Measurements from ENCODE around the gene CAPS. TPM values are rescaled to one million over a fixed set of nuclear protein-coding genes. Genes with fewer than 3 reads are reported as not detected.
"Not testable (repeated sequence)": the region's sequence is repeated elsewhere in the genome, so short reads cannot be mapped to it uniquely, and the experiment has no call there.

CAPS gene
- total and polyA plus RNA-seq, 2 experiments from 2014 or later: 15.5 to 17.8 TPM

- peaks cover 73% of the 10 kb centered on the region for H3K4me1 ChIP-seq (ENCODE audit: insufficient read depth)
- no peaks in the 10 kb centered on the region for H3K9me2 ChIP-seq (replicated peaks; ENCODE audit: insufficient read depth)
- 50% methylated on average over 29 of the region's 29 CpGs for WGBS (ENCODE audit: low lambda C conversion rate, missing lambda C conversion rate)
- no peaks in the 10 kb centered on the region for H3K27me3 ChIP-seq
- no peaks in the 10 kb centered on the region for H3K9me3 ChIP-seq (ENCODE audit: low read depth)
- no peak overlapping the region for H2AFZ ChIP-seq
- H3K79me2 ChIP-seq: peaks cover 96% of the 10 kb centered on the region
- H3K27ac ChIP-seq: peak overlapping the region; percentile 93
- H4K20me1 ChIP-seq (ENCODE audit: insufficient read depth, poor library complexity, severe bottlenecking): peaks cover 74% of the 10 kb centered on the region
- TF ChIP-seq CTCF (IDR thresholded peaks at IDR 0.05; ENCODE audit: poor library complexity) (no peak), EZH2phosphoT487 (IDR thresholded peaks at IDR 0.05; ENCODE audit: low read depth, severe bottlenecking, unreplicated experiment) (no peak), EZH2 (IDR thresholded peaks at IDR 0.05; ENCODE audit: borderline replicate concordance) (no peak)
- H3K36me3 ChIP-seq (replicated peaks; ENCODE audit: insufficient read depth, low read depth): no peaks in the 10 kb centered on the region
- peak overlapping the region; percentile 70 for H3K4me2 ChIP-seq
- peak; percentile 83 for DNase-seq (ENCODE audit: low spot score)
- H3K4me3 ChIP-seq: no peak overlapping the region
Measured at GRCh38 chr19:5961969-5962945, 48.2 kb downstream of the CAPS start.

GRCh38 chr19:5963259-5963658 is 49.2 kb downstream of the CAPS start:
- Histone ChIP-seq H3K79me2 (peaks cover 94% of the 10 kb centered on the region), H3K4me2 (peak overlapping the region; percentile 70), H4K20me1 (ENCODE audit: insufficient read depth, poor library complexity, severe bottlenecking) (peaks cover 72% of the 10 kb centered on the region), H3K4me1 (ENCODE audit: insufficient read depth) (peaks cover 71% of the 10 kb centered on the region), H3K27ac (peak overlapping the region; percentile 93)
- H3K36me3 ChIP-seq (replicated peaks; ENCODE audit: insufficient read depth, low read depth); H2AFZ ChIP-seq; H3K4me3 ChIP-seq; DNase-seq (ENCODE audit: low spot score); H3K9me3 ChIP-seq (ENCODE audit: low read depth); H3K27me3 ChIP-seq; H3K9me2 ChIP-seq (replicated peaks; ENCODE audit: insufficient read depth): not testable (repeated sequence)
- WGBS (ENCODE audit: low lambda C conversion rate, missing lambda C conversion rate): 84% methylated on average over 6 of the region's 6 CpGs

GRCh38 chr19:5963855-5964254 is 49.8 kb downstream of the CAPS start:
- H3K4me1 ChIP-seq (ENCODE audit: insufficient read depth): peaks cover 71% of the 10 kb centered on the region
- peaks cover 94% of the 10 kb centered on the region for H3K79me2 ChIP-seq
- peak overlapping the region; percentile 93 for H3K27ac ChIP-seq
- no peak overlapping the region for H3K4me3 ChIP-seq
- 96% methylated on average over 7 of the region's 7 CpGs for WGBS (ENCODE audit: low lambda C conversion rate, missing lambda C conversion rate)
- TF ChIP-seq EZH2 (IDR thresholded peaks at IDR 0.05; ENCODE audit: borderline replicate concordance): no peak
- no peak for TF ChIP-seq EZH2phosphoT487 (IDR thresholded peaks at IDR 0.05; ENCODE audit: low read depth, severe bottlenecking, unreplicated experiment)
- TF ChIP-seq CTCF (IDR thresholded peaks at IDR 0.05; ENCODE audit: poor library complexity): no peak
- no peak for DNase-seq (ENCODE audit: low spot score)
- no peak overlapping the region for H2AFZ ChIP-seq
- no peaks in the 10 kb centered on the region for H3K9me3 ChIP-seq (ENCODE audit: low read depth)
- H3K27me3 ChIP-seq: no peaks in the 10 kb centered on the region
- no peak overlapping the region for H3K4me2 ChIP-seq
- peaks cover 72% of the 10 kb centered on the region for H4K20me1 ChIP-seq (ENCODE audit: insufficient read depth, poor library complexity, severe bottlenecking)
- no peaks in the 10 kb centered on the region for H3K9me2 ChIP-seq (replicated peaks; ENCODE audit: insufficient read depth)
- no peaks in the 10 kb centered on the region for H3K36me3 ChIP-seq (replicated peaks; ENCODE audit: insufficient read depth, low read depth)

GRCh38 chr19:5964816-5965565 is 50.9 kb downstream of the CAPS start:
- Histone ChIP-seq H4K20me1 (ENCODE audit: insufficient read depth, poor library complexity, severe bottlenecking) (peaks cover 73% of the 10 kb centered on the region), H3K9me2 (replicated peaks; ENCODE audit: insufficient read depth) (no peaks in the 10 kb centered on the region), H3K36me3 (replicated peaks; ENCODE audit: insufficient read depth, low read depth) (no peaks in the 10 kb centered on the region), H3K4me2 (no peak overlapping the region), H3K4me1 (ENCODE audit: insufficient read depth) (peaks cover 72% of the 10 kb centered on the region), H3K4me3 (no peak overlapping the region), H3K9me3 (ENCODE audit: low read depth) (no peaks in the 10 kb centered on the region), H3K27me3 (no peaks in the 10 kb centered on the region), H3K79me2 (peaks cover 94% of the 10 kb centered on the region), H3K27ac (peak overlapping the region; percentile 71), H2AFZ (no peak overlapping the region)
- 94% methylated on average over 4 of the region's 5 CpGs for WGBS (ENCODE audit: low lambda C conversion rate, missing lambda C conversion rate)
- DNase-seq (ENCODE audit: low spot score): no peak
- TF ChIP-seq EZH2phosphoT487 (IDR thresholded peaks at IDR 0.05; ENCODE audit: low read depth, severe bottlenecking, unreplicated experiment): no peak
- no peak for TF ChIP-seq EZH2 (IDR thresholded peaks at IDR 0.05; ENCODE audit: borderline replicate concordance)
- no peak for TF ChIP-seq CTCF (IDR thresholded peaks at IDR 0.05; ENCODE audit: poor library complexity)

Data from hepatocyte (in vitro differentiated cells).